CD8-positive, alpha-beta memory T cell (primary cell): ENCODE data around the gene FAIM. TPM values are rescaled to one million over a fixed set of nuclear protein-coding genes. Genes with fewer than 3 reads are reported as not detected.
"Not testable (repeated sequence)": the region's sequence is repeated elsewhere in the genome, so short reads cannot be mapped to it uniquely, and the experiment has no call there.

Source experiments
- CTCF ChIA-PET: fragments of 350-600 bp; sonication (Branson Sonifier 250); formaldehyde crosslinking; loops from one replicate; lab custom pipeline; 2021; ENCODE audit warnings: antibody characterized with exemption; lab: Charles Lee
- POLR2A ChIA-PET: fragments of 350-600 bp; sonication (Branson Sonifier 250); formaldehyde crosslinking; loops from one replicate; lab custom pipeline; 2021; ENCODE audit warnings: antibody characterized with exemption; lab: Charles Lee
- DNase-seq, 5 donors: peaks; one replicate each; pipeline versions ENCODE4 v3.0.0 to v3.0.0-alpha.2; 2020 to 2022; ENCODE audit warnings: mixed read lengths in 1 of 5
- H3K27ac ChIP-seq: one replicate; pipeline ENCODE4 v1.7.0; 2013; ENCODE audit warnings: low read depth, mild to moderate bottlenecking, low read length, moderate library complexity
- H3K27me3 ChIP-seq: 2 replicates; pipeline ENCODE4 v1.7.0; 2013; ENCODE audit warnings: low read length, mild to moderate bottlenecking; ENCODE audit not compliant: insufficient read depth, poor library complexity, severe bottlenecking
- H3K36me3 ChIP-seq: 2 replicates; pipeline ENCODE4 v1.7.0; 2013; ENCODE audit warnings: mild to moderate bottlenecking, low read length, moderate library complexity; ENCODE audit not compliant: insufficient read depth
- H3K4me1 ChIP-seq: 2 replicates; pipeline ENCODE4 v1.7.0; 2013; ENCODE audit warnings: mild to moderate bottlenecking, low read length, moderate library complexity; ENCODE audit not compliant: insufficient read depth
- H3K4me3 ChIP-seq: 2 replicates; pipeline ENCODE4 v1.7.0; 2013; ENCODE audit warnings: mild to moderate bottlenecking, low read length
- H3K9me3 ChIP-seq: 2 replicates; pipeline ENCODE4 v1.7.0; 2013; ENCODE audit warnings: mild to moderate bottlenecking, low read length
- H3K27ac Mint-ChIP-seq, 8 donors: one replicate each; pipeline ENCODE4 v1.8.0; 2020 to 2021; ENCODE audit warnings: mixed read lengths in 8 of 8, mild to moderate bottlenecking in 6 of 8, inconsistent platforms in 3 of 8, moderate library complexity in 3 of 8
- H3K27me3 Mint-ChIP-seq, 2 donors: one replicate each; pipeline ENCODE4 v1.8.0; 2020 to 2021; ENCODE audit warnings: mixed read lengths in 2 of 2, mild to moderate bottlenecking in 1 of 2, moderate library complexity in 1 of 2
- H3K36me3 Mint-ChIP-seq, 3 donors: one replicate each; pipeline ENCODE4 v1.8.0; 2020 to 2021; ENCODE audit warnings: mixed read lengths in 3 of 3, inconsistent platforms in 1 of 3, mild to moderate bottlenecking in 1 of 3
- H3K4me1 Mint-ChIP-seq, 3 donors: one replicate each; pipeline ENCODE4 v1.8.0; 2020 to 2021; ENCODE audit warnings: mixed read lengths in 3 of 3, inconsistent platforms in 1 of 3, mild to moderate bottlenecking in 1 of 3
- H3K4me3 Mint-ChIP-seq, 7 donors: one replicate each; pipeline ENCODE4 v1.8.0; 2020 to 2021; ENCODE audit warnings: mixed read lengths in 7 of 7, mild to moderate bottlenecking in 6 of 7, moderate library complexity in 4 of 7, inconsistent platforms in 2 of 7
- H3K9me3 Mint-ChIP-seq, 5 donors: one replicate each; pipeline ENCODE4 v1.8.0; 2020 to 2022; ENCODE audit warnings: mixed read lengths in 5 of 5, mild to moderate bottlenecking in 3 of 5, moderate library complexity in 2 of 5, inconsistent platforms in 1 of 5
- polyA plus RNA-seq: library from polyadenylated mRNA; unstranded; fragments of 300-500 nt; fragmentation: Illumina TruSeq; gene quantifications from one replicate; pipeline ENCODE4 v1.2.3, GENCODE V29; 2021
- total RNA-seq, 2 experiments: library from RNA; stranded (reverse); gene quantifications; one replicate each; pipeline ENCODE4 v1.2.3, GENCODE V29; 2021

FAIM gene
- total and polyA plus RNA-seq, 3 experiments from 2014 or later = 8.4 to 8.9 (median 8.5) TPM

GRCh38 chr3:138670407-138670806 lies 61.8 kb downstream of the FAIM start:
- ChIA-PET CTCF (no interaction called here), POLR2A (no interaction called here)
- Mint-ChIP-seq H3K4me1 (no peaks in the 10 kb centered on the region), H3K36me3 (peaks cover 38 to 73% (median 40%) of the 10 kb centered on the region in 3 donors), H3K27ac (no peak overlapping the region), H3K9me3 (peaks cover 5 to 12% (median 6%) of the 10 kb centered on the region in 5 donors), H3K27me3 (no peaks in the 10 kb centered on the region), H3K4me3 (no peak overlapping the region)
- H3K27me3 ChIP-seq = no peaks in the 10 kb centered on the region
- H3K4me3 ChIP-seq = no peak overlapping the region
- H3K9me3 ChIP-seq = no peaks in the 10 kb centered on the region
- peaks cover 15% of the 10 kb centered on the region for H3K36me3 ChIP-seq
- H3K4me1 ChIP-seq = no peaks in the 10 kb centered on the region
- DNase-seq = no peak
- H3K27ac ChIP-seq = no peak overlapping the region

GRCh38 chr3:138673641-138674530 lies 65.3 kb downstream of the FAIM start:
- H3K36me3 ChIP-seq = peaks cover 15% of the 10 kb centered on the region
- H3K4me3 ChIP-seq = no peak overlapping the region
- Mint-ChIP-seq H3K4me3 (no peak overlapping the region), H3K27me3 (no peaks in the 10 kb centered on the region), H3K9me3 (peaks cover 10 to 25% (median 15%) of the 10 kb centered on the region in 5 donors), H3K4me1 (no peaks in the 10 kb centered on the region), H3K36me3 (peaks cover 40 to 77% (median 60%) of the 10 kb centered on the region in 3 donors), H3K27ac (no peak overlapping the region)
- H3K27ac ChIP-seq = no peak overlapping the region
- DNase-seq = no peak
- no peaks in the 10 kb centered on the region for H3K27me3 ChIP-seq
- no peaks in the 10 kb centered on the region for H3K9me3 ChIP-seq
- H3K4me1 ChIP-seq = no peaks in the 10 kb centered on the region
- ChIA-PET CTCF (no interaction called here), POLR2A (no interaction called here)

GRCh38 chr3:138675393-138675792 lies 66.8 kb downstream of the FAIM start:
- no peak overlapping the region for H3K27ac ChIP-seq
- POLR2A ChIA-PET = interaction anchor here (0.6 kb wide), 1 partner anchor 11 kb away, joined by 3 read pairs; no protein-coding TSS in a partner anchor
- H3K4me1 ChIP-seq = no peaks in the 10 kb centered on the region
- no peak overlapping the region for H3K27ac Mint-ChIP-seq
- no peaks in the 10 kb centered on the region for H3K27me3 ChIP-seq
- peaks cover 10 to 25% (median 15%) of the 10 kb centered on the region in 5 donors for H3K9me3 Mint-ChIP-seq
- H3K36me3 ChIP-seq = peaks cover 15% of the 10 kb centered on the region
- no peak overlapping the region for H3K4me3 Mint-ChIP-seq
- no peaks in the 10 kb centered on the region for H3K4me1 Mint-ChIP-seq
- H3K27me3 Mint-ChIP-seq = no peaks in the 10 kb centered on the region
- H3K4me3 ChIP-seq = no peak overlapping the region
- peaks cover 40 to 68% (median 53%) of the 10 kb centered on the region in 3 donors for H3K36me3 Mint-ChIP-seq
- CTCF ChIA-PET = no interaction called here
- no peaks in the 10 kb centered on the region for H3K9me3 ChIP-seq
- no peak for DNase-seq

- Mint-ChIP-seq H3K9me3 (peaks cover 10 to 25% (median 15%) of the 10 kb centered on the region in 5 donors), H3K36me3 (peaks cover 41 to 80% (median 49%) of the 10 kb centered on the region in 3 donors), H3K4me1 (no peaks in the 10 kb centered on the region), H3K4me3 (no peak overlapping the region), H3K27me3 (no peaks in the 10 kb centered on the region), H3K27ac (peak overlapping the region in 1 of 8 donors; percentile 38)
- no peaks in the 10 kb centered on the region for H3K9me3 ChIP-seq
- POLR2A ChIA-PET = no interaction called here
- no peak for DNase-seq
- H3K4me3 ChIP-seq = no peak overlapping the region
- H3K27ac ChIP-seq = no peak overlapping the region
- no peaks in the 10 kb centered on the region for H3K27me3 ChIP-seq
- no peaks in the 10 kb centered on the region for H3K4me1 ChIP-seq
- H3K36me3 ChIP-seq = peaks cover 15% of the 10 kb centered on the region
- CTCF ChIA-PET = interaction anchor here (1.3 to 1.5 kb wide), 3 partner anchors 11 to 258 kb away, joined by 3 to 5 read pairs (median 4); no protein-coding TSS in a partner anchor
Observed at GRCh38 chr3:138678086-138678485, 69.5 kb downstream of the FAIM start.

GRCh38 chr3:138678874-138679392 lies 70.4 kb downstream of the FAIM start:
- Histone ChIP-seq H3K27ac (no peak overlapping the region), H3K4me3 (no peak overlapping the region), H3K4me1 (no peaks in the 10 kb centered on the region), H3K9me3 (no peaks in the 10 kb centered on the region), H3K27me3 (no peaks in the 10 kb centered on the region), H3K36me3 (peaks cover 15% of the 10 kb centered on the region)
- POLR2A ChIA-PET = no interaction called here
- Mint-ChIP-seq H3K4me3 (no peak overlapping the region), H3K4me1 (no peaks in the 10 kb centered on the region), H3K36me3 (peaks cover 42 to 77% (median 42%) of the 10 kb centered on the region in 3 donors), H3K27ac (no peak overlapping the region), H3K9me3 (peaks cover 10 to 25% (median 15%) of the 10 kb centered on the region in 5 donors), H3K27me3 (no peaks in the 10 kb centered on the region)
- no peak for DNase-seq
- CTCF ChIA-PET = interaction anchor here (1.0 to 1.5 kb wide), 4 partner anchors 20 to 257 kb away, joined by 3 to 5 read pairs (median 4); partner anchors contain the start of gene CEP70

- H3K4me1 ChIP-seq, H3K9me3 Mint-ChIP-seq, H3K9me3 ChIP-seq, H3K36me3 ChIP-seq, DNase-seq, H3K27ac ChIP-seq, POLR2A ChIA-PET, H3K4me3 ChIP-seq, H3K27ac Mint-ChIP-seq, H3K27me3 ChIP-seq, H3K4me1 Mint-ChIP-seq, H3K27me3 Mint-ChIP-seq, CTCF ChIA-PET, H3K4me3 Mint-ChIP-seq: not testable (repeated sequence)
- peaks cover 23 to 63% (median 26%) of the 10 kb centered on the region in 3 donors for H3K36me3 Mint-ChIP-seq
Observed at GRCh38 chr3:138680974-138681373, 72.4 kb downstream of the FAIM start.

- no peak for DNase-seq
- Mint-ChIP-seq H3K4me1 (peaks cover 0 to 2% (median 2%) of the 10 kb centered on the region in 3 donors), H3K9me3 (peaks cover 0 to 2% (median 1%) of the 10 kb centered on the region in 5 donors), H3K36me3 (peaks cover 16 to 60% (median 20%) of the 10 kb centered on the region in 3 donors), H3K27ac (no peak overlapping the region), H3K4me3 (no peak overlapping the region), H3K27me3 (no peaks in the 10 kb centered on the region)
- ChIA-PET CTCF (no interaction called here), POLR2A (no interaction called here)
- no peaks in the 10 kb centered on the region for H3K9me3 ChIP-seq
- no peak overlapping the region for H3K27ac ChIP-seq
- peaks cover 6% of the 10 kb centered on the region for H3K36me3 ChIP-seq
- H3K4me1 ChIP-seq = no peaks in the 10 kb centered on the region
- H3K27me3 ChIP-seq = no peaks in the 10 kb centered on the region
- no peak overlapping the region for H3K4me3 ChIP-seq
Observed at GRCh38 chr3:138681463-138682220, 73.1 kb downstream of the FAIM start.
